SW 1271 (cell line): ENCODE results near the gene CALHM5.
A peak's percentile ranks its signal among the peaks of the same experiment; 100 is the strongest.

Experiments
- DNase-seq, 2 experiments: peaks; one replicate each; lab custom pipeline; 2025; lab: John Stamatoyannopoulos, UW

The CALHM5 gene

GRCh38 chr6:116508527-116508926 lies 2.9 kb upstream of the CALHM5 start:
- DNase-seq, result no peak

GRCh38 chr6:116512111-116512559 lies 696 bp downstream of the CALHM5 start:
- no peak for DNase-seq

GRCh38 chr6:116512734-116513133 lies 1.3 kb downstream of the CALHM5 start:
- DNase-seq, result no peak

- no peak for DNase-seq
Observed at GRCh38 chr6:116513224-116513875, 1.9 kb downstream of the CALHM5 start.

- DNase-seq, result no peak
Observed at GRCh38 chr6:116514111-116514510, 2.7 kb downstream of the CALHM5 start.

- no peak for DNase-seq
Observed at GRCh38 chr6:116515141-116515540, 3.7 kb downstream of the CALHM5 start.

- DNase-seq, result no peak
Observed at GRCh38 chr6:116518621-116519368, 7.4 kb downstream of the CALHM5 start.

- no peak for DNase-seq
Observed at GRCh38 chr6:116522896-116523295, 11.5 kb downstream of the CALHM5 start.

- DNase-seq, result no peak
Observed at GRCh38 chr6:116524236-116524635, 12.8 kb downstream of the CALHM5 start.

- no peak for DNase-seq
Observed at GRCh38 chr6:116528133-116528532, 16.7 kb downstream of the CALHM5 start.

- DNase-seq, result peak; percentile 4 to 62
Observed at GRCh38 chr6:116528780-116529179, 17.3 kb downstream of the CALHM5 start.

- no peak for DNase-seq
Observed at GRCh38 chr6:116529466-116530290, 18.2 kb downstream of the CALHM5 start.

- no peak for DNase-seq
Observed at GRCh38 chr6:116530436-116530835, 19.0 kb downstream of the CALHM5 start.

- DNase-seq, result peak in 1 of 2 experiments; percentile 64
Observed at GRCh38 chr6:116531675-116532570, 20.5 kb downstream of the CALHM5 start.

GRCh38 chr6:116533233-116533957 lies 22.0 kb downstream of the CALHM5 start:
- no peak for DNase-seq

GRCh38 chr6:116535109-116535508 lies 23.7 kb downstream of the CALHM5 start:
- DNase-seq, result no peak

GRCh38 chr6:116536216-116536621 lies 24.8 kb downstream of the CALHM5 start:
- DNase-seq, result peak in 1 of 2 experiments; percentile 61

- DNase-seq, result no peak
Observed at GRCh38 chr6:116542426-116542825, 31.0 kb downstream of the CALHM5 start.

- no peak for DNase-seq
Observed at GRCh38 chr6:116543149-116543548, 31.7 kb downstream of the CALHM5 start.

GRCh38 chr6:116545651-116546050 lies 34.2 kb downstream of the CALHM5 start, which contains the start of gene TRAPPC3L:
TSS of gene TRAPPC3L (minus strand) at chr6:116545684. CDS start at chr6:116545514, 170 bp downstream.
- no peak for DNase-seq

GRCh38 chr6:116547358-116547757 lies 35.9 kb downstream of the CALHM5 start:
- DNase-seq, result no peak
